Tibial nerve (tissue), 4 donors: Measurements from ENCODE around the gene CPNE7. TPM values are rescaled to one million over a fixed set of nuclear protein-coding genes. Genes with fewer than 3 reads are reported as not detected.

Source experiments
- DNase-seq, 2 donors: peaks; one replicate each; pipeline ENCODE4 v3.0.0-alpha.2; 2019; ENCODE audit warnings: low spot score in 2 of 2
- H3K27ac ChIP-seq, 4 donors: fragments of 200-600 bp; sonication (generic) in 3 of 4; one replicate each; pipeline ENCODE4 v1.5.1; 2017 to 2019; ENCODE audit warnings: mild to moderate bottlenecking in 1 of 4
- H3K27me3 ChIP-seq, 2 donors: fragments of 200-600 bp; sonication (generic) in 1 of 2; one replicate each; pipeline versions ENCODE4 v1.5.1 to v1.6.0; 2017 to 2019
- H3K36me3 ChIP-seq, 3 donors: fragments of 200-600 bp; sonication (generic); one replicate each; pipeline ENCODE4 v1.5.1; 2018 to 2019
- H3K4me1 ChIP-seq, 4 donors: fragments of 200-600 bp; sonication (generic) in 3 of 4; one replicate each; pipeline ENCODE4 v1.5.1; 2017 to 2019
- H3K4me3 ChIP-seq, 4 donors: fragments of 200-600 bp; sonication (generic) in 3 of 4; one replicate each; pipeline ENCODE4 v1.5.1; 2017 to 2019; ENCODE audit warnings: mild to moderate bottlenecking in 1 of 4, moderate library complexity in 1 of 4
- H3K9me3 ChIP-seq, 4 donors: fragments of 200-600 bp; sonication (generic) in 3 of 4; one replicate each; pipeline ENCODE4 v1.5.1; 2017 to 2019
- CTCF ChIP-seq, 5 experiments: fragments of 200-600 bp in 3 of 5; fragments of 450-650 bp in 2 of 5; sonication (generic) in 3 of 5; IDR thresholded peaks; one replicate each; pipeline ENCODE4 v1.5.1; 2016 to 2019; ENCODE audit warnings: antibody characterized with exemption in 5 of 5, mild to moderate bottlenecking in 3 of 5, moderate library complexity in 2 of 5
- EP300 ChIP-seq, 2 donors: sonication (generic); formaldehyde crosslinking; IDR thresholded peaks; one replicate each; pipeline ENCODE4 v1.6.1; 2017; ENCODE audit warnings: antibody characterized with exemption in 2 of 2, mild to moderate bottlenecking in 1 of 2
- POLR2A ChIP-seq, 2 donors: fragments of 450-650 bp; IDR thresholded peaks; one replicate each; pipeline ENCODE4 v1.6.1; 2017; ENCODE audit warnings: antibody characterized with exemption in 2 of 2, mild to moderate bottlenecking in 2 of 2, moderate library complexity in 2 of 2
- WGBS, 2 donors: methylation state at CpG; one replicate each; pipeline ENCODE4 v1.1.5; 2018; 5-methylcytosine and 5-hydroxymethylcytosine counted together
- total RNA-seq, 4 donors: library from RNA; depleted of rRNA; stranded (reverse); fragments of >200 nt; gene quantifications; one replicate each; pipeline ENCODE4 v1.1.0, GENCODE V29; 2016

The CPNE7 gene
- total RNA-seq: 10 to 100 TPM in 1 of 4 donors, 1 to 10 TPM in 1, under 1 TPM in 1, not detected in 1; 0.90 to 10.0 (median 4.2) TPM

GRCh38 chr16:89575247-89576152 lies at the start of gene CPNE7:
TSS of gene CPNE7 (plus strand) at chr16:89575758. CDS start at chr16:89575898, 140 bp downstream.
- no peak for DNase-seq
- Histone ChIP-seq H3K27me3 (peaks cover 0 to 64% of the 10 kb centered on the region in 2 donors), H3K9me3 (no peaks in the 10 kb centered on the region), H3K4me1 (peaks cover 0 to 23% (median 12%) of the 10 kb centered on the region in 4 donors), H3K27ac (no peak within 1 kb of the TSS), H3K4me3 (peak within 1 kb of the TSS in 2 of 4 donors; percentile 29 to 34), H3K36me3 (no peaks in the 10 kb centered on the region)
- TF ChIP-seq EP300 (IDR thresholded peaks at IDR 0.05) (no peak), POLR2A (IDR thresholded peaks at IDR 0.05) (no peak), CTCF (IDR thresholded peaks at IDR 0.05) (no peak)
- 2 to 4% methylated on average over 37 to 63 of the region's 103 CpGs for WGBS, 2 donors

GRCh38 chr16:89529097-89529496 lies 46.5 kb upstream of the CPNE7 start:
- Histone ChIP-seq H3K27me3 (no peaks in the 10 kb centered on the region), H3K36me3 (peaks cover 10 to 100% (median 33%) of the 10 kb centered on the region in 3 donors), H3K9me3 (no peaks in the 10 kb centered on the region), H3K4me3 (no peak overlapping the region), H3K27ac (no peak overlapping the region), H3K4me1 (peaks cover 0 to 6% (median 0%) of the 10 kb centered on the region in 4 donors)
- no peak for DNase-seq
- no peak for TF ChIP-seq EP300 (IDR thresholded peaks at IDR 0.05)
- 91% methylated on average over 16 of the region's 16 CpGs for WGBS, 2 donors

- H3K27me3 ChIP-seq: no peaks in the 10 kb centered on the region
- no peaks in the 10 kb centered on the region for H3K9me3 ChIP-seq
- DNase-seq: no peak
- no peak overlapping the region for H3K27ac ChIP-seq
- H3K4me3 ChIP-seq: no peak overlapping the region
- 91% methylated on average over 32 to 37 of the region's 37 CpGs for WGBS, 2 donors
- TF ChIP-seq CTCF (IDR thresholded peaks at IDR 0.05) (no peak), POLR2A (IDR thresholded peaks at IDR 0.05) (no peak), EP300 (IDR thresholded peaks at IDR 0.05) (no peak)
- H3K4me1 ChIP-seq: peaks cover 0 to 8% (median 2%) of the 10 kb centered on the region in 4 donors
- H3K36me3 ChIP-seq: peaks cover 10 to 100% (median 28%) of the 10 kb centered on the region in 3 donors
These were observed 44.9 kb upstream of the CPNE7 start for GRCh38 chr16:89530401-89531381.

- H3K27ac ChIP-seq: no peak overlapping the region
- no peak for DNase-seq
- 86 to 87% methylated on average over 31 of the region's 31 CpGs for WGBS, 2 donors
- H3K36me3 ChIP-seq: peaks cover 6 to 93% (median 25%) of the 10 kb centered on the region in 3 donors
- no peaks in the 10 kb centered on the region for H3K27me3 ChIP-seq
- H3K4me1 ChIP-seq: peaks cover 0 to 10% (median 4%) of the 10 kb centered on the region in 4 donors
- H3K4me3 ChIP-seq: no peak overlapping the region
- H3K9me3 ChIP-seq: no peaks in the 10 kb centered on the region
- TF ChIP-seq POLR2A (IDR thresholded peaks at IDR 0.05): no peak
- no peak for TF ChIP-seq EP300 (IDR thresholded peaks at IDR 0.05)
- TF ChIP-seq CTCF (IDR thresholded peaks at IDR 0.05): no peak
These were observed 43.6 kb upstream of the CPNE7 start for GRCh38 chr16:89531821-89532526.
